Rectal smooth muscle tissue (tissue), 1 donor: ENCODE results near the gene TMEM140.

Source experiments
- H3K27ac ChIP-seq: one replicate; pipeline ENCODE4 v1.7.0; 2013; ENCODE audit warnings: low read depth, low read length, inconsistent platforms
- H3K27me3 ChIP-seq: one replicate; pipeline ENCODE4 v1.7.0; 2013; ENCODE audit warnings: low read length; ENCODE audit not compliant: control insufficient read depth, insufficient read depth
- H3K36me3 ChIP-seq: one replicate; pipeline ENCODE4 v1.7.0; 2013; ENCODE audit warnings: low read length; ENCODE audit not compliant: control insufficient read depth, insufficient read depth
- H3K4me1 ChIP-seq: one replicate; pipeline ENCODE4 v1.7.0; 2013; ENCODE audit warnings: low read length; ENCODE audit not compliant: control insufficient read depth, insufficient read depth
- H3K4me3 ChIP-seq: one replicate; pipeline ENCODE4 v1.7.0; 2013; ENCODE audit warnings: low read length
- H3K9ac ChIP-seq: one replicate; pipeline ENCODE4 v1.7.0; 2013; ENCODE audit warnings: low read length

Gene TMEM140

DNA sequence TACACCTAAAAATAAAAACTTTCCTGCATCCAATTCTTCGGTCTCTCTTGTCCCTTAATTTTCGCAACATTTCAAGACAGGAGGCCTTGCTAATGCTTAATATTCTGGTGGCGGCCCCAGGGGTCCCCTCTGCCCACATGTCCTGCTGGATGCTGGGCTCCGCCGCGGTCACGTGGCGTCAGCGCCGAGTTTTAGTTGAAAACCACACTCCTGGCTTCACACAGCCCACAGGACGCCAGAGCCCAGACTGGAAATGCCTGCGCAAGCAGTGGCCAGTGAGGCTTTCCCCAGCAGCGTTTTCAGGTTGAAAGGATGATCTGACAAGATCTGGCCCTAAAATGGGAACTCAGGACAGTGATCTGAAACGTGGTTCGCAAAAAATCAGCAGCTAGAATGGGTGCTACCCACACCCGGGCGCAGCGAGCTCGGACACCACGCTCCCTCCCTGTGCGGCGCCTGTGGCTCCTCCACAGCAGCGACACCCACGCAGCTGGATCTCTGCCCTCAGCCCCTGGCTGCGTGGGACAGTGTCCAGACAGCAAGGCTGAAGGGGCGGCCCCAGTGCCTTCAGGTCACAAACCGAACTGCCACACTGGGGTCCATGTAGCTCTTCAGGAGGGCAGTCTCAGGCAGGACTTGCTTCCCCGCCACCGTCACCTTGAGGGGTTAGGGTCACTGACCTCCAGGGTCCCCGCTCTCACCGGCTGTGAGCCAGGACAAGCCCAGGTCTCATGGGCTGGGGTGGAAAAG lies 34.2 kb downstream of the TMEM140 start:
- H3K4me3 ChIP-seq, result no peak overlapping the region
- H3K36me3 ChIP-seq, result peaks cover 18% of the 10 kb centered on the region
- H3K9ac ChIP-seq, result no peak overlapping the region
- no peaks in the 10 kb centered on the region for H3K27me3 ChIP-seq
- H3K4me1 ChIP-seq, result no peaks in the 10 kb centered on the region
- no peak overlapping the region for H3K27ac ChIP-seq

GRCh38 chr7:135183478-135183877 lies 35.6 kb downstream of the TMEM140 start:
- Histone ChIP-seq H3K4me3 (no peak overlapping the region), H3K9ac (no peak overlapping the region), H3K27ac (no peak overlapping the region), H3K27me3 (no peaks in the 10 kb centered on the region), H3K36me3 (peaks cover 23% of the 10 kb centered on the region), H3K4me1 (no peaks in the 10 kb centered on the region)

DNA sequence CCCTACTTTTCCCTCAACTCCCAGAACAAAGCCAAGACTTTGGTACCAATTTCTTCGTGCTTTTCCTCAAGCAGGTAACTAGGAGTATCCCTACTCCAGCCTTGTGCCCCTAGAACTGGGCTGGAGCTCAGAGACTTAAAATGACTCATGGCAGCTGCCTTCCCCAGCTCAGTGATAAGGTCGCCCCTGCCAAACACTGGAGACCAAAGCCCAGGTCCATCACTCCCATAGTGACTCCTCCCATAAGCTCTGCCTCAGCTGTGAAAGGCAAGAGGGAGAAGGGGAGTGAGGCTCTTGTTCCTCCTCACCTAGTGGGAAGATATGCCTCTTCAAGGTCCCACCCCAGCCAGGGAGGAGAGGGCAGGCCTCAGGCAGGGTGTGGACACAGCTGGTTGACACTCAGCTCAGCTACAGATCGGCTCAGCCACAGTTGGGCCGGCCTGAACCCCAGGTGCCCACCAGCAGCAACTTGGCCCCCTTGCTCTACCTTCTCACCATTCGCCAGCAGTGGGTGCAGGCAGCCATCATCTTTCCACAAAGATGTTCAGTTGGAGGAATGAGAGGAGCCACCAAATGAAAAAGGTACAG lies 36.5 kb downstream of the TMEM140 start:
- peaks cover 29% of the 10 kb centered on the region for H3K36me3 ChIP-seq
- no peaks in the 10 kb centered on the region for H3K4me1 ChIP-seq
- no peak overlapping the region for H3K27ac ChIP-seq
- H3K27me3 ChIP-seq, result no peaks in the 10 kb centered on the region
- no peak overlapping the region for H3K4me3 ChIP-seq
- H3K9ac ChIP-seq, result no peak overlapping the region

- Histone ChIP-seq H3K36me3 (peaks cover 33% of the 10 kb centered on the region), H3K4me3 (no peak overlapping the region), H3K4me1 (no peaks in the 10 kb centered on the region), H3K27me3 (no peaks in the 10 kb centered on the region), H3K9ac (no peak overlapping the region), H3K27ac (no peak overlapping the region)
Observed at GRCh38 chr7:135185471-135186260, 37.8 kb downstream of the TMEM140 start.

DNA sequence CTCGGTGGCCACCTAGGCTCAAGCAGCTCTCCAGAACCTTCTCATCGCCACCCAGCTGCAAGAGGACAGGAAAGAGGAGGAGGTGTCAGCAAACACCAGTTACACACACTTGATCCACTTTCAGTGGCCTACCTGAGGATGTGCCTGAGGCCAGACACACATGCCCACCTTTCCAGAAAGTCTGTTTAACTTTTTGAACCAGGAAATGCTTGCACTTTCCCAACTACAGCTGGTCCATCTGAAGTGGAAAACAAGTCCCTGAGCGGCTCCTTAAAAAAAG lies 38.3 kb downstream of the TMEM140 start:
- Histone ChIP-seq H3K9ac (no peak overlapping the region), H3K27ac (no peak overlapping the region), H3K27me3 (no peaks in the 10 kb centered on the region), H3K4me3 (no peak overlapping the region), H3K36me3 (peaks cover 33% of the 10 kb centered on the region), H3K4me1 (no peaks in the 10 kb centered on the region)

DNA sequence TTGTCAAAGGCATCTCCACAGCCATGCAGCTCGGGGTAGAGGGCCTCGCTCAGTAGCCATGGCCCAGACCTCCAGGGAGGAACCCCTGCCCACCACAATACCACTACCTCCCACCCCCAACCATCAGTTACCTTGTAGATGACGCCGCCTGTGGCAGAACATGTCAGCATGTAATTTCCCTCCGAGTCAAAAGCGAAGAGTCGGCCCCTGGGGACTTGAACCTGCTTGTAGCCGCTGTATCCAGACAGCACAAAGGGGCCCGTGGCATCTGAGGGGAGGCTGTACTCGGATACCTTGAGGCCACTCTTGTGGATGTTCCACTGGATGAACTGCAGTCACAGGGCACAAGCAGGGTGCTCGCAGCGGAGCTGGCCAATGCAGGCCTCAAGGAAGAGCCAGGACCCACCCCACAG lies 39.0 kb downstream of the TMEM140 start:
- no peak overlapping the region for H3K27ac ChIP-seq
- H3K4me1 ChIP-seq, result no peaks in the 10 kb centered on the region
- no peaks in the 10 kb centered on the region for H3K27me3 ChIP-seq
- no peak overlapping the region for H3K4me3 ChIP-seq
- peaks cover 33% of the 10 kb centered on the region for H3K36me3 ChIP-seq
- H3K9ac ChIP-seq, result no peak overlapping the region

DNA sequence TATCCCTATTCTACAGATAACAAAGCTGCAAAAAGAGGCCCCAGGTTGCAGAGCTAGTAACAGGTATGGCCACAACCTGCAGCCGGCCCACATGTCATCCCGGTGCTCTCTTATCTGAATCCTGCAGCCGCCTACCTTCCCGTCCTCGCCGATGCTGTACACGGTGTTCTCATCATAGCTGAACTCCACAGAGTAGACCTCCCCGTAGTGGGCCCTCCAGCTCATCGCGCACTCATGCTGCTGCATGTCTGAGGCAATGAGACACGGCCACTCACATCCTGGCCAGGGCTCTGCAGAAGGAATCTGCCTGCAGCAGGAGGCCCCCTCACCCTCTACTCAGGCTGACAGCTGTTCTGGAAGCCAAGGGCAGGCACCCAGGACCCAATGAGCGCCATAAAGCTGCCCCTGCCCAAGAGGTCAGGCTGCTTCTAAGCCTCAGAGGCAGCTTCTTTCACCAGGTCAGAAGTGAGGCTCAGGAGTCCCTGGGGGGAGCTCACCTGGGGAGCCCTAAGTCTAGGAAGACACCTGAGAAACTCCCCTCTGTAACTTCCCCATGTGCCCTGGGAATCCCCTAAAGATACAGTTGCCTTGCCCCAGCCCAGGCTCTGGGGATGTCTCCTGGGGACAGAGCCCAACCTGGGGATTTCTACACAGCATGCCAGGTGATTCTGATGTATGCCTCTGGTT lies 40.6 kb downstream of the TMEM140 start:
- H3K4me3 ChIP-seq, result no peak overlapping the region
- no peak overlapping the region for H3K9ac ChIP-seq
- H3K27me3 ChIP-seq, result no peaks in the 10 kb centered on the region
- no peak overlapping the region for H3K27ac ChIP-seq
- H3K4me1 ChIP-seq, result no peaks in the 10 kb centered on the region
- peaks cover 42% of the 10 kb centered on the region for H3K36me3 ChIP-seq

GRCh38 chr7:135189221-135189662 lies 41.4 kb downstream of the TMEM140 start:
- Histone ChIP-seq H3K27ac (no peak overlapping the region), H3K27me3 (no peaks in the 10 kb centered on the region), H3K4me1 (no peaks in the 10 kb centered on the region), H3K36me3 (peaks cover 46% of the 10 kb centered on the region), H3K4me3 (no peak overlapping the region), H3K9ac (no peak overlapping the region)

- no peaks in the 10 kb centered on the region for H3K27me3 ChIP-seq
- H3K4me1 ChIP-seq, result no peaks in the 10 kb centered on the region
- H3K36me3 ChIP-seq, result peaks cover 42% of the 10 kb centered on the region
- H3K4me3 ChIP-seq, result no peak overlapping the region
- H3K9ac ChIP-seq, result no peak overlapping the region
- no peak overlapping the region for H3K27ac ChIP-seq
Observed at GRCh38 chr7:135189961-135190360, 42.1 kb downstream of the TMEM140 start.

DNA sequence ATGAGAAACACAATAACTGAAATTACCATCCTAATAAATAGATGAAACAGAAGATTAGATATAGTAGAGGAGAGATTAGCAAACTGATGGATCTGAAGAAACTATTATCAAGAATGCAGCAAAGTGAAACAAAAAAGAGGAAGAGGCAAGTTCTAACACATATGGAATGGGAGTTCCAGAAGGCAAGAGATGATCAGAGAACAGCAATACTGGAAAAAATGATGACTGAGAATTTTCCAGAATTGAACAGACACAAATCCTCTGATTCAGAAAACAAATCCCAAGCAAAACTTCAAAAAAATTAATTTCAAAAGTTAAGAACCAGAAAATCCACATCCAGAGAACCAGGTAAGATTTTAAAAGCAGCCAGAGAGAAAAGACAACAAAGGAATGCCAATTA lies 42.8 kb downstream of the TMEM140 start:
- Histone ChIP-seq H3K27me3 (no peaks in the 10 kb centered on the region), H3K4me3 (no peak overlapping the region), H3K9ac (no peak overlapping the region), H3K27ac (no peak overlapping the region), H3K4me1 (no peaks in the 10 kb centered on the region), H3K36me3 (peaks cover 42% of the 10 kb centered on the region)

DNA sequence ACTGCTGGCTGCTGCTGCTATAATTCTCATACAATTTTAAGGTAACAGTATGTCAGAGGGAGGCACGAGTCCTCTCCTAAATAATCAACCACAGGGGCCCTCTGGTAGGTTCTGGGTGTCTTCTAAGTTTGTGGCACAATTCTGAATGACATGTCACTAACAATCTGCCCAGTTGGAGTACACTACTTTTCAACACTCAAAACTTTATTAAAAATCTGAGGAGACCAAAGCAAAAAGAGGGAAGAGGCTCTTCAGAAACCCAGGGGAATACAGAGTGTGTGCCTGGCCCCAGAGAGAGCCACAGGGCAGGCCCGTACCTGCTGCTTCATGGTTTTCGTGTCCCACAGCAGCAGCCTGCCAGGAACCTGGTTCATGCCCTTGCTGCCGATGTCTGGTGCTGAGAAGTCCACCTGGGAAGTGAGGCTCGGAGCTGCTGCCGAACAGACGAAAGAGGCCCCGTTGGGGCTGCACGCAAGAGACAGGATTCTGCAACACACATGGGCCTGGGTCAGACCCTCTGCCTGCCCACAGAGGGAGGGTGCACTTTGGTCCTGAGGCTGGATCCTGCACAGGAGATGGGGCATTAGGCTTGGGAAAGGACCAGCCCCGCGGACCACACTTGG lies 45.2 kb downstream of the TMEM140 start:
- Histone ChIP-seq H3K4me1 (no peaks in the 10 kb centered on the region), H3K27ac (no peak overlapping the region), H3K36me3 (peaks cover 43% of the 10 kb centered on the region), H3K27me3 (no peaks in the 10 kb centered on the region), H3K4me3 (no peak overlapping the region), H3K9ac (no peak overlapping the region)

GRCh38 chr7:135193615-135194081 lies 45.8 kb downstream of the TMEM140 start:
- Histone ChIP-seq H3K27me3 (no peaks in the 10 kb centered on the region), H3K36me3 (peaks cover 39% of the 10 kb centered on the region), H3K9ac (no peak overlapping the region), H3K4me3 (no peak overlapping the region), H3K27ac (no peak overlapping the region), H3K4me1 (no peaks in the 10 kb centered on the region)
